RWPE2 (cell line): Measurements from ENCODE around the gene CNTN4.

Experiments used
- ATAC-seq: fragments of 200-7000 bp; cut with Tn5 transposase; 3 replicates; pipeline ENCODE4 v1.9.1; 2021; ENCODE audit warnings: low read depth
- DNase-seq: peaks from one replicate; pipeline ENCODE4 v3.0.0-alpha.2; 2020; ENCODE audit warnings: low spot score
- H3K27ac ChIP-seq: fragments of 450-650 bp; 2 replicates; pipeline ENCODE4 v1.5.1; 2017; ENCODE audit warnings: mild to moderate bottlenecking; ENCODE audit not compliant: poor library complexity, severe bottlenecking
- H3K27me3 ChIP-seq: fragments of 250-450 bp; sonication (Bioruptor Pico); 2 replicates; pipeline ENCODE4 v1.5.1; 2021; ENCODE audit warnings: mild to moderate bottlenecking, moderate library complexity; ENCODE audit not compliant: insufficient read depth, poor library complexity, severe bottlenecking
- H3K36me3 ChIP-seq: fragments of 250-450 bp; sonication (Bioruptor Pico); 2 replicates; pipeline ENCODE4 v1.5.1; 2020; ENCODE audit warnings: low read depth, mild to moderate bottlenecking, moderate library complexity
- H3K4me1 ChIP-seq: fragments of 250-450 bp; sonication (Bioruptor Pico); 2 replicates; pipeline ENCODE4 v1.5.1; 2021; ENCODE audit warnings: mild to moderate bottlenecking, moderate library complexity; ENCODE audit not compliant: insufficient read depth, poor library complexity, severe bottlenecking
- H3K4me3 ChIP-seq: fragments of 250-450 bp; sonication (Bioruptor Pico); 2 replicates; pipeline ENCODE4 v1.5.1; 2021; ENCODE audit warnings: mild to moderate bottlenecking, moderate library complexity; ENCODE audit not compliant: severe bottlenecking
- H3K9me3 ChIP-seq: fragments of 250-450 bp; sonication (Bioruptor Pico); 2 replicates; pipeline ENCODE4 v1.5.1; 2021; ENCODE audit warnings: mild to moderate bottlenecking, moderate library complexity; ENCODE audit not compliant: severe bottlenecking
- CTCF ChIP-seq: fragments of 450-650 bp; IDR thresholded peaks from one replicate; pipeline ENCODE4 v1.5.1; 2017; ENCODE audit warnings: mild to moderate bottlenecking, moderate library complexity; ENCODE audit not compliant: poor library complexity, severe bottlenecking

The CNTN4 gene

GRCh38 chr3:3074551-3075257 lies 976.0 kb downstream of the CNTN4 start:
- H3K9me3 ChIP-seq = no peaks in the 10 kb centered on the region
- ATAC-seq = no peak
- no peak for TF ChIP-seq CTCF
- H3K27me3 ChIP-seq = no peaks in the 10 kb centered on the region
- H3K4me1 ChIP-seq = no peaks in the 10 kb centered on the region
- no peak for DNase-seq
- H3K27ac ChIP-seq = no peak overlapping the region
- no peak overlapping the region for H3K4me3 ChIP-seq
- H3K36me3 ChIP-seq = no peaks in the 10 kb centered on the region

- Histone ChIP-seq H3K4me3 (no peak overlapping the region), H3K9me3 (no peaks in the 10 kb centered on the region), H3K4me1 (no peaks in the 10 kb centered on the region), H3K36me3 (no peaks in the 10 kb centered on the region), H3K27me3 (no peaks in the 10 kb centered on the region), H3K27ac (no peak overlapping the region)
- ATAC-seq (no peak), DNase-seq (no peak)
- no peak for TF ChIP-seq CTCF
These were observed 981.6 kb downstream of the CNTN4 start for GRCh38 chr3:3080309-3080708.

- H3K27me3 ChIP-seq = no peaks in the 10 kb centered on the region
- no peak overlapping the region for H3K4me3 ChIP-seq
- TF ChIP-seq CTCF = no peak
- H3K27ac ChIP-seq = no peak overlapping the region
- ATAC-seq (no peak), DNase-seq (no peak)
- H3K4me1 ChIP-seq = no peaks in the 10 kb centered on the region
- no peaks in the 10 kb centered on the region for H3K9me3 ChIP-seq
- no peaks in the 10 kb centered on the region for H3K36me3 ChIP-seq
These were observed 982.9 kb downstream of the CNTN4 start for GRCh38 chr3:3081381-3082233.

GRCh38 chr3:3082234-3082924 lies 983.7 kb downstream of the CNTN4 start:
- DNase-seq = no peak
- no peak overlapping the region for H3K27ac ChIP-seq
- H3K4me1 ChIP-seq = no peaks in the 10 kb centered on the region
- H3K4me3 ChIP-seq = no peak overlapping the region
- no peaks in the 10 kb centered on the region for H3K9me3 ChIP-seq
- H3K36me3 ChIP-seq = no peaks in the 10 kb centered on the region
- no peaks in the 10 kb centered on the region for H3K27me3 ChIP-seq
- TF ChIP-seq CTCF = no peak
- ATAC-seq = no peak
